Transverse colon (tissue), 4 donors: Measurements from ENCODE around the gene COL3A1. TPM values are rescaled to one million over a fixed set of nuclear protein-coding genes. Genes with fewer than 3 reads are reported as not detected.

Experiments used
- DNase-seq: peaks from one replicate; pipeline ENCODE4 v3.0.0-alpha.2; 2019
- H3K27ac ChIP-seq, 4 donors: fragments of 200-600 bp; sonication (generic); 2 replicates each; pipeline ENCODE4 v1.5.1; 2016 to 2018; ENCODE audit warnings: inconsistent platforms in 4 of 4
- H3K27me3 ChIP-seq: fragments of 200-600 bp; sonication (generic); 2 replicates; pipeline ENCODE4 v1.5.1; 2017; ENCODE audit warnings: inconsistent platforms
- H3K36me3 ChIP-seq, 4 donors: fragments of 200-600 bp; sonication (generic); 2 replicates each; pipeline ENCODE4 v1.5.1; 2017 to 2019; ENCODE audit warnings: inconsistent platforms in 4 of 4
- H3K4me1 ChIP-seq, 4 donors: fragments of 200-600 bp; sonication (generic); 2 replicates each; pipeline ENCODE4 v1.5.1; 2017 to 2020; ENCODE audit warnings: inconsistent platforms in 4 of 4
- H3K4me3 ChIP-seq, 4 donors: fragments of 200-600 bp; sonication (generic); 1 replicate in 1 of 4; 2 replicates in 3 of 4; pipeline versions ENCODE4 v1.5.1 to v1.6.1; 2017 to 2019; ENCODE audit warnings: inconsistent platforms in 4 of 4
- H3K9me3 ChIP-seq, 2 donors: fragments of 200-600 bp; sonication (generic); 2 replicates each; pipeline ENCODE4 v1.5.1; 2017 to 2019; ENCODE audit warnings: inconsistent platforms in 2 of 2
- CTCF ChIP-seq, 5 experiments: fragments of 200-600 bp in 3 of 5; fragments of 450-650 bp in 2 of 5; sonication (generic) in 3 of 5; IDR thresholded peaks; 1 replicate in 2 of 5; 2 replicates in 3 of 5; pipeline ENCODE4 v1.5.1; 2016 to 2017; ENCODE audit warnings: antibody characterized with exemption in 5 of 5, inconsistent platforms in 3 of 5, mild to moderate bottlenecking in 2 of 5, moderate library complexity in 1 of 5
- EP300 ChIP-seq: sonication (generic); formaldehyde crosslinking; IDR thresholded peaks from one replicate; pipeline ENCODE4 v1.6.1; 2017; ENCODE audit warnings: antibody characterized with exemption, low read depth
- POLR2A ChIP-seq: fragments of 450-650 bp; IDR thresholded peaks from one replicate; pipeline ENCODE4 v1.6.1; 2016; ENCODE audit warnings: antibody characterized with exemption, mild to moderate bottlenecking, moderate library complexity
- POLR2AphosphoS5 ChIP-seq, 3 donors: sonication (generic); formaldehyde crosslinking; IDR thresholded peaks; one replicate each; pipeline ENCODE4 v1.6.1; 2016; ENCODE audit warnings: antibody characterized with exemption in 3 of 3
- WGBS, 2 donors: methylation state at CpG; one replicate each; pipeline ENCODE4 v1.1.5; 2018; ENCODE audit warnings: low coverage in 1 of 2; 5-methylcytosine and 5-hydroxymethylcytosine counted together
- in situ Hi-C, 4 donors: fragments of 200-750 bp; cut with MboI; loops; one replicate each; pipeline versions ENCODE4 v1.15.0 to v1.15.1; 2017; ENCODE audit warnings: low sequenced_read_pairs in 3 of 4, low pct_ligation_motif_present in 1 of 4, low pct_unique_long_range_greater_than_20kb in 1 of 4
- intact Hi-C: fragments of 100-400 bp; cut with DNase I; formaldehyde crosslinking; loops from one replicate; pipeline ENCODE4 v1.15.1; 2023; ENCODE audit warnings: low total_unique reads
- total RNA-seq, 4 donors: library from RNA; depleted of rRNA; stranded (reverse); fragments of >200 nt; gene quantifications; one replicate each; pipeline ENCODE4 v1.1.0, GENCODE V29; 2016

The COL3A1 gene
- total RNA-seq, 4 donors from 2014 or later: 103 to 424 (median 114) TPM

- H3K4me1 ChIP-seq: no peaks in the 10 kb centered on the region
- TF ChIP-seq POLR2A (no peak), EP300 (no peak), POLR2AphosphoS5 (IDR thresholded peaks at IDR 0.05) (no peak), CTCF (IDR thresholded peaks at IDR 0.05) (no peak)
- in situ Hi-C loops: no loop called here
- intact Hi-C loops: no loop called here
- no peaks in the 10 kb centered on the region for H3K27me3 ChIP-seq
- H3K4me3 ChIP-seq: no peak overlapping the region
- WGBS, 2 donors: 49 to 53% methylated on average over 5 of the region's 5 CpGs
- H3K36me3 ChIP-seq: no peaks in the 10 kb centered on the region
- no peak overlapping the region for H3K27ac ChIP-seq
- H3K9me3 ChIP-seq: peaks cover 0 to 2% of the 10 kb centered on the region in 2 donors
- no peak for DNase-seq
Measured at GRCh38 chr2:188956961-188957360, 17.2 kb upstream of the COL3A1 start.

- peaks cover 0 to 2% of the 10 kb centered on the region in 2 donors for H3K9me3 ChIP-seq
- no peaks in the 10 kb centered on the region for H3K36me3 ChIP-seq
- no peak for DNase-seq
- 88 to 89% methylated on average over 1 of the region's 1 CpG for WGBS, 2 donors
- H3K27ac ChIP-seq: no peak overlapping the region
- H3K4me3 ChIP-seq: no peak overlapping the region
- in situ Hi-C loops: no loop called here
- intact Hi-C loops: no loop called here
- H3K27me3 ChIP-seq: no peaks in the 10 kb centered on the region
- H3K4me1 ChIP-seq: no peaks in the 10 kb centered on the region
- TF ChIP-seq POLR2AphosphoS5 (IDR thresholded peaks at IDR 0.05) (no peak), EP300 (no peak), CTCF (IDR thresholded peaks at IDR 0.05) (no peak), POLR2A (no peak)
Measured at GRCh38 chr2:188957646-188958045, 16.5 kb upstream of the COL3A1 start.

- WGBS, 2 donors: 64 to 73% methylated on average over 3 of the region's 3 CpGs
Measured at GRCh38 chr2:188963741-188964140, 10.4 kb upstream of the COL3A1 start.

GRCh38 chr2:188964976-188965546, 9.1 kb upstream of the COL3A1 start:
- TF ChIP-seq EP300: no peak
- TF ChIP-seq POLR2AphosphoS5 (IDR thresholded peaks at IDR 0.05): no peak
- no peak for TF ChIP-seq POLR2A
- no peak for TF ChIP-seq CTCF (IDR thresholded peaks at IDR 0.05)
- no peaks in the 10 kb centered on the region for H3K9me3 ChIP-seq
- no peak overlapping the region for H3K27ac ChIP-seq
- no peaks in the 10 kb centered on the region for H3K27me3 ChIP-seq
- intact Hi-C loops: loop anchor here (10.0 kb wide), 1 partner anchor 70 kb away; no protein-coding TSS in a partner anchor
- DNase-seq: no peak
- H3K36me3 ChIP-seq: no peaks in the 10 kb centered on the region
- no peak overlapping the region for H3K4me3 ChIP-seq
- in situ Hi-C loops: no loop called here
- 80 to 82% methylated on average over 1 of the region's 1 CpG for WGBS, 2 donors
- no peaks in the 10 kb centered on the region for H3K4me1 ChIP-seq

More at GRCh38 chr2:188963741-188964140, 10.4 kb upstream of the COL3A1 start:
- Histone ChIP-seq H3K27me3 (no peaks in the 10 kb centered on the region), H3K4me3 (no peak overlapping the region), H3K9me3 (no peaks in the 10 kb centered on the region), H3K27ac (no peak overlapping the region), H3K4me1 (no peaks in the 10 kb centered on the region), H3K36me3 (no peaks in the 10 kb centered on the region)
- in situ Hi-C loops (no loop called here), intact Hi-C loops (loop anchor here (10.0 kb wide), 1 partner anchor 69 kb away; no protein-coding TSS in a partner anchor)
- TF ChIP-seq POLR2AphosphoS5 (IDR thresholded peaks at IDR 0.05) (no peak), CTCF (IDR thresholded peaks at IDR 0.05) (no peak), EP300 (no peak), POLR2A (no peak)
- DNase-seq: no peak
